Cardiac muscle cell (in vitro differentiated cells and primary cell): ENCODE results near the gene GPR161. TPM values are rescaled to one million over a fixed set of nuclear protein-coding genes. Genes with fewer than 3 reads are reported as not detected.
A peak's percentile ranks its signal among the peaks of the same experiment; 100 is the strongest.

ENCODE experiments used
- DNase-seq, 2 donors: peaks; one replicate each; pipeline versions ENCODE4 v3.0.0 to v3.0.0-alpha.2; 2010 to 2017; ENCODE audit warnings: low read depth in 1 of 2, low spot score in 1 of 2
- H3K27ac ChIP-seq: fragments of 200-600 bp; sonication (generic); 2 replicates; pipeline ENCODE4 v1.5.1; 2016
- H3K27me3 ChIP-seq: fragments of 200-600 bp; sonication (generic); 2 replicates; pipeline ENCODE4 v1.6.0; 2016; ENCODE audit warnings: control low read depth
- H3K36me3 ChIP-seq: fragments of 200-600 bp; sonication (generic); 2 replicates; pipeline ENCODE4 v1.5.1; 2016; ENCODE audit warnings: control low read depth
- H3K4me1 ChIP-seq: fragments of 200-600 bp; sonication (generic); 2 replicates; pipeline ENCODE4 v1.8.1; 2017; ENCODE audit warnings: low read depth, mild to moderate bottlenecking, mixed run types
- H3K4me3 ChIP-seq: fragments of 200-600 bp; sonication (generic); 2 replicates; pipeline ENCODE4 v1.5.1; 2016; ENCODE audit warnings: mild to moderate bottlenecking
- H3K9me3 ChIP-seq: fragments of 200-600 bp; sonication (generic); 2 replicates; pipeline ENCODE4 v1.5.1; 2017; ENCODE audit warnings: low read depth, mild to moderate bottlenecking, control low read depth
- polyA plus RNA-seq: library from polyadenylated mRNA; unstranded; fragments of >200 nt; fragmentation: Nextera tagmentation; extraction: Ambion mirVana; gene quantifications from 2 replicates; pipeline ENCODE4 v1.2.1, GENCODE V29; 2016
- total RNA-seq: library from RNA; depleted of rRNA; stranded (reverse); fragments of >200 nt; gene quantifications from 2 replicates; pipeline ENCODE4 v1.2.3, GENCODE V29; 2016
- TF ChIP-seq, protein P1 (sequence below): IDR thresholded peaks from 2 replicates; pipeline ENCODE4 v1.5.1; 2012; ENCODE audit warnings: low read depth, mild to moderate bottlenecking, low read length

Gene GPR161
- total and polyA plus RNA-seq, 2 experiments from 2014 or later = 17.0 to 27.6 TPM

DNA sequence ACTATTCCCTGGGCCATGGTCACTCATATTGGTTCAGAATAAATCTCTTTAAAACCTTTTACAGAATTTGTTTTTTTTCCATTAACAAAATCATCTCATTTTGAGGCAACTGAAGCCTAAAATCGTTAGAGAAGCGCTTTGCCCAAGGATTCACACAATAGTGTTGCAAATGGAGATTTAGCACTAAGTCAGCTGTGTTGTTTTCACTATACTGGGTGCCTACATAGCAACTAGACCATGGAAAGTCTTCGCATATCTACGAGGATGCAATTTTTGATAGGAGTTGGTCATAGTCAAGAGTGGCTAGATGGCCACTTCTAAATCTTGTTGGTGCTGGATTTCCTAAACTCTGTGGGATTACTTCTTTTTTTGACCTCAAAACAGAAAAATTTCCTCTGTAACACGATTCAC is 41.5 kb upstream of the GPR161 start:
- Histone ChIP-seq H3K27me3 (no peaks in the 10 kb centered on the region), H3K9me3 (no peaks in the 10 kb centered on the region), H3K27ac (peak overlapping the region; percentile 78), H3K36me3 (no peaks in the 10 kb centered on the region), H3K4me1 (peaks cover 8% of the 10 kb centered on the region), H3K4me3 (peak overlapping the region; percentile 59)
- no peak for DNase-seq
- TF ChIP-seq, protein P1, sequence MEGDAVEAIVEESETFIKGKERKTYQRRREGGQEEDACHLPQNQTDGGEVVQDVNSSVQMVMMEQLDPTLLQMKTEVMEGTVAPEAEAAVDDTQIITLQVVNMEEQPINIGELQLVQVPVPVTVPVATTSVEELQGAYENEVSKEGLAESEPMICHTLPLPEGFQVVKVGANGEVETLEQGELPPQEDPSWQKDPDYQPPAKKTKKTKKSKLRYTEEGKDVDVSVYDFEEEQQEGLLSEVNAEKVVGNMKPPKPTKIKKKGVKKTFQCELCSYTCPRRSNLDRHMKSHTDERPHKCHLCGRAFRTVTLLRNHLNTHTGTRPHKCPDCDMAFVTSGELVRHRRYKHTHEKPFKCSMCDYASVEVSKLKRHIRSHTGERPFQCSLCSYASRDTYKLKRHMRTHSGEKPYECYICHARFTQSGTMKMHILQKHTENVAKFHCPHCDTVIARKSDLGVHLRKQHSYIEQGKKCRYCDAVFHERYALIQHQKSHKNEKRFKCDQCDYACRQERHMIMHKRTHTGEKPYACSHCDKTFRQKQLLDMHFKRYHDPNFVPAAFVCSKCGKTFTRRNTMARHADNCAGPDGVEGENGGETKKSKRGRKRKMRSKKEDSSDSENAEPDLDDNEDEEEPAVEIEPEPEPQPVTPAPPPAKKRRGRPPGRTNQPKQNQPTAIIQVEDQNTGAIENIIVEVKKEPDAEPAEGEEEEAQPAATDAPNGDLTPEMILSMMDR = no peak

DNA sequence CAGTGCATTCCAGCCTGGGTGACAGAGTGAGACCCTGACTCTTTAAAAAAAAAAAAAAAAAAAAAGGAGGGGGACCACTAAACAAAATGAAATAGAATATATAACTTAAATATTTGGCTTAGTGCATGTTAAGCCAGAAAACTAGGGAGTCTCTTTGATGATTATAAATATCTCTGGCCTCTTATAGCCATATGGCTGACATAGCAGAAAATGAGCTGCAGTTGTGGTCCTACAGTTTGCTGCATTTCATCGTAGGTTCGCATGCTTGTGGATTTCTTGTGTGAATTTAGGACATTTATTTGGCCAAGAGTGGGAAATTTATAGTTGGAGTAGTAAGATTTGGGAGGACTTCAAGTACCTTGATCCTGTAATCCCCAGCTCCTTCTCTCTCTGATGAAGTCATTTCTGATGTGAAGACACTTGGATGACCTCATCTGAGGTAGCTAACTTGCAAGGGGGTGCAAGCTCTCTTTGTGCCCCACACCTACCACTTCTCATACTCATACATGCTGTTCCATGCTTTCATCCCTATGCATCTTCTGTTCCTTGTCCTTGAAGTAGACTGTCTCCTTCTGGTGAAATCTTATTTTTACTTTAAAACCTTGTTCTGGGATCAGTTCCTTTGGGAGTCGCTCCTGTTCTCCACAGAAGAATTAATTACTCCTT is 35.7 kb upstream of the GPR161 start:
- Histone ChIP-seq H3K4me1 (peaks cover 9% of the 10 kb centered on the region), H3K27me3 (no peaks in the 10 kb centered on the region), H3K4me3 (no peak overlapping the region), H3K27ac (no peak overlapping the region), H3K36me3 (no peaks in the 10 kb centered on the region), H3K9me3 (no peaks in the 10 kb centered on the region)
- TF ChIP-seq, protein P1 = no peak
- DNase-seq = no peak

DNA sequence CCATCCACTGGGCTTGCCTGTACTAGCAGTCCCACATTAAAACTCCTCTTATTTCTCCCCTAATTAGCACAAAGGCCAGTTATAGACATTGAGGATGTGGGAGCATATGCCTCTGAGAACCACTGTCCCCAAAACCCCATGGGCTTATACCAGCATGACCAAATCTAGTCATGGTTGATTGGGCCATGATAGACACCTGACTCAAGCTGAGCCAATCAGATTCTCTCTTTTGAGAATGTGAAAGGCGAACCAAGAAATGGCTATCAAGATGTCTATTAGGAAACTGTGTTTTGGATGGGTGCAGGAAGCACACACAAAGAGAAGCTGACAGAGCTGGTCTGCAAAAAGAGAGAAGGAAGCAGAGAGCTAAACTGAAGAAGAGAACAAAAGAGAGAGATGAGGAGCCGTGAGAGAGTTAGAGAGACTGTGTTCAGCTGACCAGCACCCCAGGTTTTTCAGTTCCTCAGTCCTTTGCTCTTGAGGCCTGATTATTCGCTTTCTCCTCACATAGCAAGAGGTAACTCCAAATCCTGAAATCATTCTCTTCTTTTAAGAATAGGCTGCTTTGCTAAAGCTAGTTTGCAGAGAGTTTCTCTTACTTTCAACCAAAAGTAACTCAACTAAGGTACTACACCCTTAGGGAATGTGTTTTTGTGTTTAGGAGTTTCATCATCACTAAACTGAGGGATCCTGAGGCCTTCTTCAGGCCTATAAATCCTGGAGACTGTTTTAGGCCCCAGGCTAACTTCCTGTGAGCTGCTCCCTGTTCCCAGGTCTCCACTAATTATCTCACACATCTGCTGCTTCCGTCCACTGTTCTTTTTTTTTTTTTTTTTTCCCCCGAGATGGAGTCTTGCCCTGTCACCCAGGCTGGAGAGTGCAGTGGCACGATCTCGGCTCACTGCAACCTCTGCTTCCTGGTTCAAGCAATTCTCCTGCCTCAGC is 34.1 kb upstream of the GPR161 start:
- Histone ChIP-seq H3K27me3 (no peaks in the 10 kb centered on the region), H3K4me3 (no peak overlapping the region), H3K27ac (no peak overlapping the region), H3K9me3 (no peaks in the 10 kb centered on the region), H3K4me1 (peaks cover 9% of the 10 kb centered on the region), H3K36me3 (no peaks in the 10 kb centered on the region)
- no peak for DNase-seq
- TF ChIP-seq, protein P1 = no peak

DNA sequence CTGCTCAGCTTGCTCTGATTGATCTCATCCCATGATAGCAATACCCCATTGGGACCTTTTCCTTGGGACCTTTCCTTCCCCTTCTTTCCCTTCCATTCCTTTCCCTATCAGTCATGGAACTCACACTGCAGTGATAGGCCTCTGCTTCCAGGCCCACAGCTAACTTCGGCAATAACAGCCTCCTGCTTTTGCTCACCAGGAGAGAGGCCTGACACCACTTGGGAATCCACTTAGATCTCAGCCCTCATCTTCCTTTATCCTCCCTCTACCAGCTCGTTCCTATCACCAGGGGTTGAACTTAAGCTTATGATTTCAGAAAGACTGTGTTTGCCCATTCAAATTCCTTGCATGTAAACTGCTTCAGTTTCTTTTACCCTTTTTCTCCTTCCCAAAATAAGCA is 31.1 kb upstream of the GPR161 start:
- Histone ChIP-seq H3K27ac (peak overlapping the region; percentile 74), H3K4me3 (no peak overlapping the region), H3K36me3 (no peaks in the 10 kb centered on the region), H3K4me1 (peaks cover 9% of the 10 kb centered on the region), H3K27me3 (no peaks in the 10 kb centered on the region), H3K9me3 (no peaks in the 10 kb centered on the region)
- peak in 1 of 2 donors; percentile 52 for DNase-seq
- TF ChIP-seq, protein P1 = no peak

DNA sequence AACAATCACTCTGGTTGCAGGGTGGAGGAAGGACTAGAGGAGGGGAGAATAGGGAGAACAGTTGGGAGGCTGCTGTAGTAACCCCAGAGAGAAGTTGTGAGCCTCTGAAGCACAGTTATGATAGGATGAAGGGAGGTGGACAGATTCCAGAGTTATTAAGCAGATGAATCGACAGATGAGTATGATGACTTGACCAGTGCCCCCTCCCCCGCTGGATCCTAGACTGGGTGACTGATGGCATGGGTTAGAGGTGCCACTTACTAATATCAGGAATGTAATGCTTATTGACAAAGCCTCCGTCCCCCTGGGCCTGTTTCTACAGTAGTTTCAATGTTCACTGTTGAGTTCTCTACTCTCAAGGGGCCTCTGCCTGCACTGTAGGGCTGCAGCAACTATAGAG is 28.0 kb upstream of the GPR161 start:
- no peak for DNase-seq
- H3K4me1 ChIP-seq = peaks cover 9% of the 10 kb centered on the region
- H3K9me3 ChIP-seq = no peaks in the 10 kb centered on the region
- no peak overlapping the region for H3K27ac ChIP-seq
- no peak overlapping the region for H3K4me3 ChIP-seq
- H3K27me3 ChIP-seq = no peaks in the 10 kb centered on the region
- TF ChIP-seq, protein P1 = no peak
- H3K36me3 ChIP-seq = no peaks in the 10 kb centered on the region
